Uterus (tissue), 2 donors: ENCODE measurements around the gene PKD1L1.

ENCODE experiments used
- POLR2A ChIP-seq, 2 donors: fragments of 450-650 bp; IDR thresholded peaks; one replicate each; pipeline ENCODE4 v1.6.1; 2016; ENCODE audit warnings: antibody characterized with exemption in 2 of 2, mild to moderate bottlenecking in 1 of 2, moderate library complexity in 1 of 2
- TF ChIP-seq, protein P1 (sequence below), 4 experiments: fragments of 200-600 bp in 2 of 4; fragments of 450-650 bp in 2 of 4; sonication (generic) in 2 of 4; IDR thresholded peaks; one replicate each; pipeline ENCODE4 v1.5.1; 2016 to 2019; ENCODE audit warnings: antibody characterized with exemption in 4 of 4, mild to moderate bottlenecking in 2 of 4, moderate library complexity in 1 of 4

DNA sequence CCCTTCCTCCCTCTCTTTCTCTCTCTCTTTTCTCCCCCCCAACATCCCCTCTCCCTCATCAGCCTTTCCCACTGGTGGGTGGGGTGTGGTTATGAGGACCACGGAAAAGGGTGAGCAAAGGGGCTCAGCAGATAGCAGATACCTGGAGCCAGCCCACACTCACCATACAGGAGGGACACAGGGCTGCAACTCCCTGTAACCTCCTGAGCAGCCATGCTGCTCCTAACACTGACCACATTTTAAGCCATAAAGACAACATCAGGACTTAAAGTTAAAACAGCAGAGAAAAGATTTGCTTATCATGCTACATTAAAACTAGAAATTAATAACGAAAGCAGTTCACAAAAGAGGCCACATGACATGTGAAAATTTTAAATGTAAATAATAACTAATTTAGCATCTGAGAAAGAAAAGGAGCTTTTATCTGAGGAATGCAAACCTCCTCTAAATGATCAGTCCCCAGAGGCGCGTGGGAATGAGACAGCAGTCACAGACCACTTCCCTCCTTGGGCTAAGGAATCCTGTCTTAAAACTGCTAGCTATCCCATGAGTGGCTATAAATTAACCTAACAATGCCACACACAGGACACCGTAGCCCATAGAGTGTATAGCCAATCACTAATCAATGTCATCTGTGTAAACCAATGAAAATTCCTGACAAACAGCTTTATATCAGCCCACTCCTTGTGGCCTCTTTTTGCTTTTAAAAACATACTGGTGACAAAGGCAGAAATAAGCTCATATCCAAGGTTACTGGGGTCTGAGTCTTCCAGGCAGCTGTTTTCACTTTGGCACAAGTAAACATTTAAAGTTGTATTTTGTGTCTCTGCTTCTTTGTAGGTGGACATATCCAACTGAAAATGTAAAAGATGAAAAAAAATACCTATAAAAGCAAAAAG is 33.3 kb downstream of the PKD1L1 start:
- TF ChIP-seq, protein P1, sequence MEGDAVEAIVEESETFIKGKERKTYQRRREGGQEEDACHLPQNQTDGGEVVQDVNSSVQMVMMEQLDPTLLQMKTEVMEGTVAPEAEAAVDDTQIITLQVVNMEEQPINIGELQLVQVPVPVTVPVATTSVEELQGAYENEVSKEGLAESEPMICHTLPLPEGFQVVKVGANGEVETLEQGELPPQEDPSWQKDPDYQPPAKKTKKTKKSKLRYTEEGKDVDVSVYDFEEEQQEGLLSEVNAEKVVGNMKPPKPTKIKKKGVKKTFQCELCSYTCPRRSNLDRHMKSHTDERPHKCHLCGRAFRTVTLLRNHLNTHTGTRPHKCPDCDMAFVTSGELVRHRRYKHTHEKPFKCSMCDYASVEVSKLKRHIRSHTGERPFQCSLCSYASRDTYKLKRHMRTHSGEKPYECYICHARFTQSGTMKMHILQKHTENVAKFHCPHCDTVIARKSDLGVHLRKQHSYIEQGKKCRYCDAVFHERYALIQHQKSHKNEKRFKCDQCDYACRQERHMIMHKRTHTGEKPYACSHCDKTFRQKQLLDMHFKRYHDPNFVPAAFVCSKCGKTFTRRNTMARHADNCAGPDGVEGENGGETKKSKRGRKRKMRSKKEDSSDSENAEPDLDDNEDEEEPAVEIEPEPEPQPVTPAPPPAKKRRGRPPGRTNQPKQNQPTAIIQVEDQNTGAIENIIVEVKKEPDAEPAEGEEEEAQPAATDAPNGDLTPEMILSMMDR (IDR thresholded peaks at IDR 0.05), result no peak
- TF ChIP-seq POLR2A (IDR thresholded peaks at IDR 0.05), result no peak
